Osteocyte (in vitro differentiated cells): Measurements from ENCODE around the gene CLCNKB. TPM values are rescaled to one million over a fixed set of nuclear protein-coding genes. Genes with fewer than 3 reads are reported as not detected.
A peak's percentile ranks its signal among the peaks of the same experiment; 100 is the strongest.
"Not testable (repeated sequence)": the region's sequence is repeated elsewhere in the genome, so short reads cannot be mapped to it uniquely, and the experiment has no call there.

ENCODE experiments used
- DNase-seq: peaks from one replicate; pipeline ENCODE4 v3.0.0; 2021; ENCODE audit warnings: mixed read lengths; ENCODE audit not compliant: unreplicated experiment; ENCODE audit errors: extremely low spot score
- H3K27ac Mint-ChIP-seq: one replicate; pipeline ENCODE4 v1.8.0; 2021; ENCODE audit warnings: mild to moderate bottlenecking, mixed read lengths; ENCODE audit not compliant: unreplicated experiment
- H3K27me3 Mint-ChIP-seq: one replicate; pipeline ENCODE4 v1.8.0; 2021; ENCODE audit warnings: mixed read lengths; ENCODE audit not compliant: unreplicated experiment
- H3K36me3 Mint-ChIP-seq: one replicate; pipeline ENCODE4 v1.8.0; 2021; ENCODE audit warnings: mixed read lengths; ENCODE audit not compliant: unreplicated experiment
- H3K4me1 Mint-ChIP-seq: one replicate; pipeline ENCODE4 v1.8.0; 2021; ENCODE audit warnings: mixed read lengths; ENCODE audit not compliant: unreplicated experiment
- H3K4me3 Mint-ChIP-seq: one replicate; pipeline ENCODE4 v1.8.0; 2021; ENCODE audit warnings: mild to moderate bottlenecking, moderate library complexity, mixed read lengths; ENCODE audit not compliant: unreplicated experiment
- H3K9me3 Mint-ChIP-seq: one replicate; pipeline ENCODE4 v1.8.0; 2021; ENCODE audit warnings: mixed read lengths; ENCODE audit not compliant: unreplicated experiment
- total RNA-seq: library from RNA; stranded (reverse); gene quantifications from 2 replicates; pipeline ENCODE4 v1.2.1, GENCODE V29; 2021
- TF ChIP-seq, protein P1 (sequence below): fragments of 200-600 bp; sonication (generic); IDR thresholded peaks from 2 replicates; pipeline ENCODE4 v1.5.0; 2021; ENCODE audit warnings: antibody characterized with exemption, mild to moderate bottlenecking, moderate library complexity

The CLCNKB gene
- total RNA-seq, 1 donor from 2014 or later: not detected

DNA sequence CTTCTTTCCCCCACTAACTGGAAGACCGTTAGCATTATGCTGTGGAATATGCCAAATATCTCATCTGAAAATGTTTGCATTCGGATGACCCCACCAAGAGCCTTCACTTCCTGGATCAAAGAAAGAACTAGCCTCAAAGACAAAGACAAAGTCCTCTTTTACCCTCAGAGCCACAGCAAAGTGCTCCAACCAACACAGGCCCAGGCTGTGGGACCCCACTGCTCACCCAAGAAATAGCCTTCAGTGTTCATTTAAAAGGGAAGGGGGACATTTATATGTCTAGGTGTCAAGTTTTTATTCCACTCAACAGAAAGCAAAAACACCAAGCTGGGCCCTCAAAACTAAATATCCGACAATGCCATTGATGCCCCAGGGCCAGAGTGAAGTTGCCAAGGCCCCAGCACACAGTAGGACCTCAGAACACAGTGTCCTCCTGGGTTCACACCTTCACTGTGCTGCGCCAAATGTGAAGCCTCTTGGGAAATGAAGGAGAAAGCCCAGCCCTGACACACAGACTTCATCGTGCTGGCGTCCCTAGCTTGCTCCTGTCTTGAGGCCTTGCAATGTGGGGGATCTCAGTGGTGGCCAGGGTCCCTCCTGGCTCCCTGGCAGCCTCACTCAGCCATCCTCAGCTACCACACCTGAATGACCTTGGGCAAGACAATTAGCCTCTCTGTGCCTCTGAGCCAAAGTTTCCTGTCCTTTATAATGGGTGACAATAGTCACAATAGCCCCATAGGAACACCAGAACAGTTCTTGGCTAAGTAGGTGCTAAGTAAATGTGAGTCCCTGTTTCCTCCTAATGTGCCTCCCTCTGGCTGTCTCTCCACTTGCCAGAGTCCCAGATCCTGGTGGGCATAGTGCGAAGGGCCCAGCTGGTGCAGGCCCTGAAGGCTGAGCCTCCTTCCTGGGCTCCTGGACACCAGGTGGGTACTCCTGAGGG, 11.3 kb downstream of the CLCNKB start:
- TF ChIP-seq, protein P1, sequence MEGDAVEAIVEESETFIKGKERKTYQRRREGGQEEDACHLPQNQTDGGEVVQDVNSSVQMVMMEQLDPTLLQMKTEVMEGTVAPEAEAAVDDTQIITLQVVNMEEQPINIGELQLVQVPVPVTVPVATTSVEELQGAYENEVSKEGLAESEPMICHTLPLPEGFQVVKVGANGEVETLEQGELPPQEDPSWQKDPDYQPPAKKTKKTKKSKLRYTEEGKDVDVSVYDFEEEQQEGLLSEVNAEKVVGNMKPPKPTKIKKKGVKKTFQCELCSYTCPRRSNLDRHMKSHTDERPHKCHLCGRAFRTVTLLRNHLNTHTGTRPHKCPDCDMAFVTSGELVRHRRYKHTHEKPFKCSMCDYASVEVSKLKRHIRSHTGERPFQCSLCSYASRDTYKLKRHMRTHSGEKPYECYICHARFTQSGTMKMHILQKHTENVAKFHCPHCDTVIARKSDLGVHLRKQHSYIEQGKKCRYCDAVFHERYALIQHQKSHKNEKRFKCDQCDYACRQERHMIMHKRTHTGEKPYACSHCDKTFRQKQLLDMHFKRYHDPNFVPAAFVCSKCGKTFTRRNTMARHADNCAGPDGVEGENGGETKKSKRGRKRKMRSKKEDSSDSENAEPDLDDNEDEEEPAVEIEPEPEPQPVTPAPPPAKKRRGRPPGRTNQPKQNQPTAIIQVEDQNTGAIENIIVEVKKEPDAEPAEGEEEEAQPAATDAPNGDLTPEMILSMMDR: no peak
- Mint-ChIP-seq H3K4me3 (no peak overlapping the region), H3K4me1 (peaks cover 8% of the 10 kb centered on the region), H3K9me3 (no peaks in the 10 kb centered on the region), H3K36me3 (no peaks in the 10 kb centered on the region), H3K27me3 (no peaks in the 10 kb centered on the region), H3K27ac (no peak overlapping the region)
- no peak for DNase-seq

DNA sequence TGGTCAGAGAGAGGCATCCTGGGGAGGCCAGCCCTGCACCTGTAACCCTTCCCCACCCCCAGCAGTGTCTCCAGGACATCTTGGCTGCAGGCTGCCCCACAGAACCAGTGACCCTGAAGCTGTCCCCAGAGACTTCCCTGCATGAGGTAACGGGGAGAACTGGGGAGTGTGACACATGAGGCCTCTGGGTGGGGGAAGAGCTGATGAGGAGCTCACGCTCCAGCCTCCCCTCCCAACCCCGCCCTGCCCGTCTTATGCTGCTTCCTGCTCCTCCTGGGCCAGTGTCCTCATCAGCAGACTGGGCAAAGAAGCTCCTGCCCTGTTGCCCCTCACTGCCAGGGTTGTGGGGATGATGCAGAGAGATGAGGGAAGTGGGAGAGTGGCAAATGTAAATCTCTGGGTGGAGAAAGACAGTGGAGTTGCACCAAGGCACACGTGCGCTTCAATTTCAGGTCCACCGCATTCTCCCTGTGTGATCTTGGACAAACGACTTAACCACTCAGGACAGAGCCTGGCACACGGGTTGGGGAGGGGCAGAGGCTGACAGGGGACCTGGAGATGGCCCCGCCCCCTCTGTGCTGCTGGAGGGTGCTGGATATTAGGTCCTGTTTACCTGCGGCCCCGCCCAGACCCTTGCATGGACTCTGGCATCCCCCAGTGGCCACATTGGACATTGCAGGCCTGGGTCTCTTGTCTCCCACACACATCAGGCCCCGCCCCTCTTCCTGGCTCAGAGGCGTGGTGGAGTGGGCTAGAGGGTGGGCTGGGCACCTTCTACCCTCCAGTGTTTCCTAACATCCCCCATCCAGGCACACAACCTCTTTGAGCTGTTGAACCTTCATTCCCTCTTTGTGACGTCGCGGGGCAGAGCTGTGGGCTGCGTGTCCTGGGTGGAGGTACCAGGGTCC, 12.3 kb downstream of the CLCNKB start:
- TF ChIP-seq, protein P1: peak; percentile 88
- peak; percentile 94 for DNase-seq
- Mint-ChIP-seq H3K9me3 (no peaks in the 10 kb centered on the region), H3K27ac (no peak overlapping the region), H3K36me3 (no peaks in the 10 kb centered on the region), H3K4me3 (no peak overlapping the region), H3K4me1 (peaks cover 6% of the 10 kb centered on the region), H3K27me3 (no peaks in the 10 kb centered on the region)

DNA sequence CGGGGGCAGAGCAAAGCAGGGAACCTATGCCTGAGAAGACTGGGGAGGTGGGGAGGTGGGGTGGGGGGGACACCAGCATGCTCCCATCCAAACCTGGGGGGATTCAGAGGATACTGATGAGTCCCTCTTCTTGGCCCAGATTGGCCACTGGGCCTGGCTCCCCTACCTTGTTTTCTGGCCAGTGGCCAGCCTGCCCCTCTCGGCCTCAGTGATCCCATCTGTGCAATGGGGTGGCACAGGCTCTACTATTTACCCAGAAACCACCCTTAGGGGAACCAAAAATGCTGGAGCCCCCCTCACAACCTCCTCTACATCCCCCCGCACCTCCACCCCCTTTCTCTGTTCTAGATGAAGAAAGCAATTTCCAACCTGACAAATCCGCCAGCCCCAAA, 12.9 kb downstream of the CLCNKB start:
- H3K4me1 Mint-ChIP-seq, H3K36me3 Mint-ChIP-seq, H3K27ac Mint-ChIP-seq, DNase-seq, H3K9me3 Mint-ChIP-seq, H3K27me3 Mint-ChIP-seq, H3K4me3 Mint-ChIP-seq: not testable (repeated sequence)

DNA sequence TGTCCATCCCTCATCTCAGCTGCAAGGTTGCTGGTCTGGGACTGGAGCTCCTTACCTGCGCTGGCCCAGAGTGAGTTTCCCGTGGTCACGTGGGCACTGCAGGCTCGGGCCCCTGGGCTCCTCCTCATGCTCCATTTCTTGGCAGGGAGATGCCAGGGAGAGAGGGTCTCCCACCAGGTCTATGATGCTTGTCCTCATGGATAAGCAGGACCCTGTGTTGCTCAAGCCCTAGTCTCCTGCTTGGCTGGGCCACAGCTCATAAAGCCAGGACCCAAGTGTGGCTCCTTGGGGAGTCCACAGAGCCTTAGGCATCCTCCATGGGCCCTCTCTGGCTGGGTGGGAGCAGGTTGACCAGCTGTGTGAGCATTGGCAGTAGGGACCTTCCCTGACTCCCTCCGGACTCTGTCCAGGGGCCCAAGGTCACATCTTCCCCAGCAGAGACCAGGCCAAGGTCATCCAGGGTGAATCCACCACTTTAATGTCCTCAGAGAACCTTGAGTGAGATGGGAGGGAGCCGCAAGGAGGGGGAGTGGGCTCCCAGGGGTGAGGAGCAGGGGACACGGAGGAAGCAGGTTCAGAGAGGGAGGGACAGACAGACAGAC, 13.8 kb downstream of the CLCNKB start:
- not testable (repeated sequence) for H3K27ac Mint-ChIP-seq, H3K4me1 Mint-ChIP-seq, H3K36me3 Mint-ChIP-seq, H3K9me3 Mint-ChIP-seq, H3K27me3 Mint-ChIP-seq, DNase-seq, H3K4me3 Mint-ChIP-seq

DNA sequence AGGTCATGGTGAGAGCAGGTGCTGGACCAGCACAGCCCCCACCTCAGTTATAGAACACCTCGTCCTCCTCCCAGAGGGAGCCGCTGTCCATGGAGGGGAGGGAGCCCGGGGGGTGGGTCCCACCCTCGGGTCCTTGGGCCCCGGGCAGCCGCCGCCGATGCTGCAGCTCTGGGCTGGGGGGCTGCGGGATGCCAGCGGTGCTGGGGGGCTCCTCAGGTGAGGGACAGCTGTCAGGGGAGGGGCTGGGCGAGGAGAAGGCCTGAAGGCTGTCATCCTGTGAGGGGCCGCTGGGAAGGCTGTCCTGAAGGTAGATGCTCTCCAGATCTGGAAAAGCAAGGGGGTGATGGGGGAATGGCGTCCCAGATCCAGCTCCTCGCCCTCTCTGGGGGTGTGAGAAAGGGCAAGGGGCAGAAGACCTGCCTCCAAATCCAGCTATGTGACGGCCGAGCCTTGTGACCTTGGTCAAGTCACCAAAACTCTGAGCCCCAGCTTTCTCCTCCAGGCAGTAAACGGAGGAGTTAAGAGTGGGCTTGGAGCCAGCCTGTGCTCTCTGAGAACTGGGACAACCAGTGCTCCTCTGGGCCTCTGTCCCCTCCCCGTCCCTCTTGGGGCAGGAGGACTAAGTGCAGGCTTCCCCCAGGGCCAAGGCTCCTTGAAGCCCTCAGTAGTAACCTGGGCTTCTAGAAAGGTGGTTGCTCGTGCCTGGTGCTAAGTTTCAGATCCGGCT, 15.0 kb downstream of the CLCNKB start:
- H3K4me1 Mint-ChIP-seq, H3K27me3 Mint-ChIP-seq, DNase-seq, H3K36me3 Mint-ChIP-seq, H3K9me3 Mint-ChIP-seq, H3K27ac Mint-ChIP-seq, H3K4me3 Mint-ChIP-seq: not testable (repeated sequence)

DNA sequence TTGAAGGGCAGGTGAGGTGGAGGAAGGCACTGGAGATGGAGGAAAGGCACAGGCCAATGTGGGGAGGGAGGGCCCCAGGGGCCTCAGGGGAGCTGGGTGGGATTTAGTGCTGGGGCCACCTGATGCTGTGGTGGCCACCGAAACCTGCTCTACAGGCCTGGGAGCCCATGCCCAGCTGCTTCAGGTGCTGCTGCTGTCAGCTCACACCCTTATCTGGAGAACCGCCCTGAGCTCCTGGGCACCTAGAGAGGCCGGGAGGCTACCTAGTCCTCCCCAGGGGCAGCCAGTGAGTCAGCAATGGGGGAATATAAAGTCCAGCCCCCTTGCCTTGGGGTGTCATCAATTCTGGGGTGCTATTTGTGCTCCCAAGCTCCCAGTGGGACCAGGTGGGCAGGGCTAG, 17.7 kb downstream of the CLCNKB start:
- Mint-ChIP-seq H3K36me3 (no peaks in the 10 kb centered on the region), H3K4me1 (peaks cover 11% of the 10 kb centered on the region), H3K27me3 (peaks cover 12% of the 10 kb centered on the region), H3K27ac (no peak overlapping the region), H3K4me3 (no peak overlapping the region), H3K9me3 (no peaks in the 10 kb centered on the region)
- TF ChIP-seq, protein P1: no peak
- DNase-seq: no peak

DNA sequence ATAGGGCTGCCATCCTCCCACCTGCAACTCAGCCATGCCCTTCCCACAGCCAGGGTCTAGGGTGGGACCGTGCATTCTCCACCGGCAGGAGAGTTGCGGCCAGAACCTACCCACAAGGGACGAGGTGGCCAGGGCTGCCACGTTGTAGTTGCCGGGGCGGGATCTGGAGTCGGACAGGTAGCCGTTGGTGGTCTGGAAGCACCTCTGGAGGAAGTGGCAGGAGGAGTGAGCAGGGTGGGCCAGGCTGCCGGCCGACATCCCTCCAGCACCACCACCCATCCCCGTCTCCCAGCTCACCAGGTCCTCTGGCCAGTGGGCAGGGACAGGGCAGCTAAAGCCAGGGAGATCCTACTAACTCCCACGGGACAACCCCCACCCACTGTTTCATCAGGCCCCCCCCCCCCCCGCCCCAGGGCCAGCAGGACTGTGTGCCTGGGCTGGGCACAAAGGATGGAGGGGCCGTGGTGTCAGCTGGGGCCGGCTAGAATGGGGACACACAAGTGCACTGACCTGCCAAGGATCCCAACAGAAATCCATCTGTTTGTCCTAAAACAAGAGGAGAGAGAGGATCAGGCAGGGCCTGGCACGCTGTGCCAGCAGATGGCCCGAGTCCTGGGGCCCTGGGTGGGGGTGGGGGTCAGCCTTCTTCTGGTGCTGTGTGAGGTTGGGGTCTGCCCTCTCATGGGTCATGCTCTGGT, 18.6 kb downstream of the CLCNKB start:
- H3K27ac Mint-ChIP-seq, H3K36me3 Mint-ChIP-seq, H3K9me3 Mint-ChIP-seq, H3K4me3 Mint-ChIP-seq, DNase-seq: not testable (repeated sequence)
- Mint-ChIP-seq H3K4me1 (peaks cover 11% of the 10 kb centered on the region), H3K27me3 (peaks cover 12% of the 10 kb centered on the region)

DNA sequence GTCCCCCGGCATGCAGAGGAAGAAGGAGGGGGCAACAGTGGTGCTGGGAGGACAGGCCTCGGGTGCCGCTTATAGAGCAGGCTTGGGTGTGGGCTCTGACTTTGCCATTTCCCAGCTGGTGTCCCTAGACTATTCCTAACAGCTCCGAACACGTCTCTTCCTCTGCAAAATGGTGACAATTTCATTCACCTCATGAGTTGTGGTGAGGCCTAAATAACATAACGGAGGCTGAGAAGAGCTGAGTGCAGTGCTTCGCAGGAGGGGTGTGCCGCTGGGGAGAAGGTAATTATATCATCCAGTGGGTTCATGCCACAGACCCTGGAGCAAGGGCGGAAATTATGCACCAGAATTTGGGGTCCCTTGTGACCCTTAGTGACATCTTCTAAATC, 19.1 kb downstream of the CLCNKB start:
- not testable (repeated sequence) for H3K9me3 Mint-ChIP-seq, H3K36me3 Mint-ChIP-seq, DNase-seq, H3K4me3 Mint-ChIP-seq, H3K27ac Mint-ChIP-seq
- peaks cover 11% of the 10 kb centered on the region for H3K4me1 Mint-ChIP-seq
- H3K27me3 Mint-ChIP-seq: peaks cover 12% of the 10 kb centered on the region
